ENCODE results near the gene TRAF6. TPM values are rescaled to one million over a fixed set of nuclear protein-coding genes. Genes with fewer than 3 reads are reported as not detected.

TRAF6 gene
- total RNA-seq, 4 donors from 2014 or later, result 10.3 to 16.4 (median 12.8) TPM

DNA sequence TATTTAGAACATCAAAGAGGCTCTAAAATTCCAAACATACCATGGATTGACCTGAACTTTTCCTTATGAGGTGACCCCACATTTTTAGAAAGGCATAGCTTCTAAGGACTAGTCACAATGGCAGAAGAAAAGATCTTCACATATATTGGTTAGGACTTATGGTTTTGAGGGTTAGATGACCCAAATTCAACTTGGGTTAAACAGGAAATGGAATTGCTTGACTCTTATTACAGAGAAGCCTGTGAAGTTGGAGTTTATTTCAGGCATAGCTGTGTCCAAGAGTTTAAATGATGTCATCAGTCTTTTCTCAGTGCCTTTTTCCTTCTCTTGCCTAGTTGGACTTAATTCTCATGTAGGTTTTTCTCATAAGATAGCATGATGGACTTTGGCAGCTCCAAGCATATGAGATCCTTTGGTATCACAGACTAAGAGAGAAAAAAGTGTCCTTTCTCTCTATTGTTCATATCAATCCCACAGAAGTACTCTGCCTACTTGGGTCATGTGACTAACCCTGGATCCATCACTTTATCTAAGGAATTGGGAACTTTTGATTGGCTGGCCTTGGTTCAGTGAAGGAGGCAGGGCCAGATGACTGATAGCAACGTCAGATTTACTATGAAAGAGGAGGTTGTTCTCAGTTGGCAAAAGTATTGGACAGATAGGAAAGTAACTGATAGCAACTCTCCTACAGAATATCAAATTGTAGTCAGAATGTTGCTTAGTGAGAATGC lies 40.5 kb upstream of the TRAF6 start:
- WGBS, result 40% methylated on average over 1 of the region's 1 CpG
- Histone ChIP-seq H3K27me3 (no peaks in the 10 kb centered on the region), H3K27ac (replicated peaks in 1 of 4) (no peak overlapping the region), H3K36me3 (no peaks in the 10 kb centered on the region), H3K4me3 (no peak overlapping the region), H3K4me1 (no peaks in the 10 kb centered on the region), H3K9me3 (no peaks in the 10 kb centered on the region)
- DNase-seq (ENCODE audit: extremely low spot score), result no peak
- TF ChIP-seq POLR2AphosphoS5 (IDR thresholded peaks at IDR 0.05) (no peak), POLR2A (IDR thresholded peaks at IDR 0.05; ENCODE audit: low read depth) (no peak), EP300 (IDR thresholded peaks at IDR 0.05) (no peak)
- TF ChIP-seq, protein P1, sequence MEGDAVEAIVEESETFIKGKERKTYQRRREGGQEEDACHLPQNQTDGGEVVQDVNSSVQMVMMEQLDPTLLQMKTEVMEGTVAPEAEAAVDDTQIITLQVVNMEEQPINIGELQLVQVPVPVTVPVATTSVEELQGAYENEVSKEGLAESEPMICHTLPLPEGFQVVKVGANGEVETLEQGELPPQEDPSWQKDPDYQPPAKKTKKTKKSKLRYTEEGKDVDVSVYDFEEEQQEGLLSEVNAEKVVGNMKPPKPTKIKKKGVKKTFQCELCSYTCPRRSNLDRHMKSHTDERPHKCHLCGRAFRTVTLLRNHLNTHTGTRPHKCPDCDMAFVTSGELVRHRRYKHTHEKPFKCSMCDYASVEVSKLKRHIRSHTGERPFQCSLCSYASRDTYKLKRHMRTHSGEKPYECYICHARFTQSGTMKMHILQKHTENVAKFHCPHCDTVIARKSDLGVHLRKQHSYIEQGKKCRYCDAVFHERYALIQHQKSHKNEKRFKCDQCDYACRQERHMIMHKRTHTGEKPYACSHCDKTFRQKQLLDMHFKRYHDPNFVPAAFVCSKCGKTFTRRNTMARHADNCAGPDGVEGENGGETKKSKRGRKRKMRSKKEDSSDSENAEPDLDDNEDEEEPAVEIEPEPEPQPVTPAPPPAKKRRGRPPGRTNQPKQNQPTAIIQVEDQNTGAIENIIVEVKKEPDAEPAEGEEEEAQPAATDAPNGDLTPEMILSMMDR (IDR thresholded peaks at IDR 0.05), result no peak
- intact Hi-C loops (cut with DNase I), result no loop called here

- H3K36me3 ChIP-seq, result no peaks in the 10 kb centered on the region
- TF ChIP-seq POLR2AphosphoS5 (IDR thresholded peaks at IDR 0.05), result no peak
- TF ChIP-seq, protein P1 (IDR thresholded peaks at IDR 0.05), result peak in 1 of 3 experiments; percentile 27
- TF ChIP-seq POLR2A (IDR thresholded peaks at IDR 0.05; ENCODE audit: low read depth), result no peak
- no peak for TF ChIP-seq EP300 (IDR thresholded peaks at IDR 0.05)
- WGBS, result 38% methylated on average over 6 of the region's 6 CpGs
- H3K4me3 ChIP-seq, result no peak overlapping the region
- H3K4me1 ChIP-seq, result no peaks in the 10 kb centered on the region
- no peak overlapping the region for H3K27ac ChIP-seq (replicated peaks in 1 of 4)
- no peak for DNase-seq (ENCODE audit: extremely low spot score)
- H3K27me3 ChIP-seq, result no peaks in the 10 kb centered on the region
- no peaks in the 10 kb centered on the region for H3K9me3 ChIP-seq
- intact Hi-C loops (cut with DNase I), result no loop called here
Observed at GRCh38 chr11:36540998-36541397, 30.9 kb upstream of the TRAF6 start.

DNA sequence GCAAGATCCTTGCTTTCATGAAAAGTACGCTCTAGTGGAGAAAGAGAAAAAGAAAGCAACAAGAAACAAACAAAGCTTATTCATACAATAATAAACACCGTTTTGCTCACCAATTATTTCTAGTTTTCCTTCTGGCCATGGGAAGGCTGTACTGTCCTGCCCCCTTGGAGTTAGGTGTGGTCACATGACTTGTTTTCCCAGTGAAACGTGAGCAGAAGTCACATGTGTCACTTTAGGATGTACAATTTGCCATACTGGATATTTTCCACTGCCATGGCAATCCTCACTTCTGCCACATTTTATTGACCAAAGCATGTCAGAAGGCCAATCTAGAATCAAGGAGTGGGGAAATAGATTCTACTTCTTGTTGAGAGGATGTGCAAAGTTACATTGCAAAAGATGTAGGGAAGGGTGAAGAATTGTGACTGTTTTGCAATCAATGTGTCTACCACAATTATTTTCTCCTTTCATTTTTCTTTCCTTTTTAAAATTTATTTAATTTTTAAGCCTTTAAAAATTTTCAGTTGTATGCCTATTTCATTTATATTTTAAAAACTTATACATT lies 24.3 kb upstream of the TRAF6 start:
- Histone ChIP-seq H3K27me3 (no peaks in the 10 kb centered on the region), H3K4me3 (no peak overlapping the region), H3K9me3 (no peaks in the 10 kb centered on the region), H3K4me1 (no peaks in the 10 kb centered on the region), H3K27ac (replicated peaks in 1 of 4) (no peak overlapping the region), H3K36me3 (no peaks in the 10 kb centered on the region)
- 79% methylated on average over 3 of the region's 3 CpGs for WGBS
- no peak for DNase-seq (ENCODE audit: extremely low spot score)
- TF ChIP-seq POLR2AphosphoS5 (IDR thresholded peaks at IDR 0.05), result no peak
- TF ChIP-seq, protein P1 (IDR thresholded peaks at IDR 0.05), result no peak
- intact Hi-C loops (cut with DNase I), result no loop called here

DNA sequence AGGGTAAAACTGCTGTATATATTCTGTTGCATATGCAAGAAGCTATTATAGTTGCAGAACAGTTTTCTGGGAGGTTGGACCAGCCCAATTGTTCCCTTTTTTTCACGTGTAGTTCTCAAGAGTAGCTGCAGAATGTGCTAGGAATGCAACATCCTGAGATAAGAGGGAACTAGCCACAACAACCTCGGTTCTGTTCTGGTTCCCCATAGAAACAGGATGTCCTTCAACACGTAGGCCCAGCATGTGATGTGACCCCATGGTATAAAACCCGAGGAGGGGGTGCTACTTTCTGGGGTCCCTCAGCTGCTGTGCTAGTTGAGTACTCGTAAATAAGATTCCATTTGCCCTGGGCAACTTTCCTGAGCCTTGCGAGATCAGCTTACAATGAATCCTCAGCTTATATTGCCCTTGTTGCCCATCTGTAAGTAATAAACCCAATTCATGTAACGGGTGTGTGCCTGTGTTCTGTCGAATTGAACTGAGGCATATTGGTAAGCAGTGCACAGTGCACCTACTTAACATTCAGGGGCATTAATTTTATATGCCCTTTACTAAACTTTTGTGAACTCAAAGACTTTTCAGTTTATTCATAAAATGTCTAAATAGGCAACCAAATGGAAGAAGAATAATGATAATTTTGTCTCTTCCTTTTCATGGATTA lies 23.0 kb upstream of the TRAF6 start:
- Histone ChIP-seq H3K27me3 (no peaks in the 10 kb centered on the region), H3K36me3 (no peaks in the 10 kb centered on the region), H3K9me3 (no peaks in the 10 kb centered on the region), H3K4me3 (no peak overlapping the region), H3K27ac (replicated peaks in 1 of 4) (no peak overlapping the region), H3K4me1 (no peaks in the 10 kb centered on the region)
- TF ChIP-seq, protein P1 (IDR thresholded peaks at IDR 0.05), result no peak
- TF ChIP-seq POLR2A (IDR thresholded peaks at IDR 0.05; ENCODE audit: low read depth) (no peak), POLR2AphosphoS5 (IDR thresholded peaks at IDR 0.05) (no peak), EP300 (IDR thresholded peaks at IDR 0.05) (no peak)
- WGBS, result 45% methylated on average over 8 of the region's 8 CpGs
- intact Hi-C loops (cut with DNase I), result no loop called here
- DNase-seq (ENCODE audit: extremely low spot score), result no peak
